Thymus (tissue), 11 donors: Measurements from ENCODE around the gene TCF21. TPM values are rescaled to one million over a fixed set of nuclear protein-coding genes. Genes with fewer than 3 reads are reported as not detected.
"Not testable (repeated sequence)": the region's sequence is repeated elsewhere in the genome, so short reads cannot be mapped to it uniquely, and the experiment has no call there.

Source experiments
- DNase-seq, 9 donors: peaks; one replicate each; pipeline ENCODE4 v3.0.0-alpha.2; 2013; ENCODE audit warnings: low spot score in 9 of 9, low read depth in 6 of 9, missing footprints in 1 of 9
- H3K27ac ChIP-seq, 2 donors: one replicate each; pipeline ENCODE4 v1.5.1; 2013; ENCODE audit warnings: control low read depth in 1 of 2, low read depth in 1 of 2, low read length in 1 of 2, mild to moderate bottlenecking in 1 of 2, moderate library complexity in 1 of 2
- H3K27me3 ChIP-seq, 2 donors: one replicate each; pipeline ENCODE4 v1.5.1; 2013; ENCODE audit warnings: low read length in 1 of 2; ENCODE audit not compliant: control insufficient read depth in 2 of 2, insufficient read depth in 1 of 2
- H3K36me3 ChIP-seq, 2 donors: one replicate each; pipeline ENCODE4 v1.5.1; 2013; ENCODE audit warnings: low read length in 1 of 2, mild to moderate bottlenecking in 1 of 2, moderate library complexity in 1 of 2; ENCODE audit not compliant: control insufficient read depth in 2 of 2, insufficient read depth in 2 of 2
- H3K4me1 ChIP-seq, 2 donors: one replicate each; pipeline ENCODE4 v1.5.1; 2013; ENCODE audit warnings: low read length in 2 of 2; ENCODE audit not compliant: control insufficient read depth in 2 of 2, insufficient read depth in 2 of 2
- H3K4me3 ChIP-seq, 2 donors: one replicate each; pipeline ENCODE4 v1.5.1; 2013; ENCODE audit warnings: low read length in 2 of 2, control low read depth in 1 of 2, mild to moderate bottlenecking in 1 of 2
- H3K9me3 ChIP-seq, 2 donors: one replicate each; pipeline ENCODE4 v1.5.1; 2013; ENCODE audit warnings: low read length in 1 of 2, mild to moderate bottlenecking in 1 of 2; ENCODE audit not compliant: control insufficient read depth in 2 of 2, insufficient read depth in 1 of 2
- WGBS: extraction: QIAGEN DNeasy Blood & Tissue Kit; methylation state at CpG from one replicate; pipeline ENCODE4 v1.1.7; 2013; 5-methylcytosine and 5-hydroxymethylcytosine counted together
- polyA plus RNA-seq: library from polyadenylated mRNA; stranded (reverse); fragments of 200-250 nt; gene quantifications from one replicate; pipeline ENCODE4 v1.2.3, GENCODE V29; 2013
- total RNA-seq: library from RNA; stranded (reverse); fragments of 120-200 nt; gene quantifications from one replicate; pipeline ENCODE4 v1.2.4, GENCODE V29; 2013
- donor health status: healthy.

Gene TCF21
- total and polyA plus RNA-seq, 2 donors, result 0.05 to 0.14 TPM

GRCh38 chr6:133936352-133936751, 47.4 kb downstream of the TCF21 start:
- H3K4me1 ChIP-seq, H3K36me3 ChIP-seq, H3K9me3 ChIP-seq, DNase-seq, H3K27me3 ChIP-seq, H3K27ac ChIP-seq, H3K4me3 ChIP-seq: not testable (repeated sequence)
- WGBS, result 97% methylated on average over 3 of the region's 3 CpGs

GRCh38 chr6:133937909-133938308, 49.0 kb downstream of the TCF21 start:
- no peaks in the 10 kb centered on the region for H3K27me3 ChIP-seq
- H3K4me3 ChIP-seq, result no peak overlapping the region
- DNase-seq, result no peak
- H3K27ac ChIP-seq, result no peak overlapping the region
- no peaks in the 10 kb centered on the region for H3K36me3 ChIP-seq
- H3K9me3 ChIP-seq, result no peaks in the 10 kb centered on the region
- H3K4me1 ChIP-seq, result no peaks in the 10 kb centered on the region

- no peaks in the 10 kb centered on the region for H3K9me3 ChIP-seq
- no peak overlapping the region for H3K27ac ChIP-seq
- WGBS, result 98% methylated on average over 1 of the region's 1 CpG
- no peaks in the 10 kb centered on the region for H3K27me3 ChIP-seq
- no peak for DNase-seq
- H3K4me3 ChIP-seq, result no peak overlapping the region
- H3K36me3 ChIP-seq, result no peaks in the 10 kb centered on the region
- H3K4me1 ChIP-seq, result no peaks in the 10 kb centered on the region
Measured at GRCh38 chr6:133938533-133938932, 49.6 kb downstream of the TCF21 start.

GRCh38 chr6:133939778-133940667, 51.1 kb downstream of the TCF21 start:
- Histone ChIP-seq H3K27me3 (no peaks in the 10 kb centered on the region), H3K4me3 (no peak overlapping the region), H3K4me1 (no peaks in the 10 kb centered on the region), H3K36me3 (no peaks in the 10 kb centered on the region), H3K27ac (no peak overlapping the region), H3K9me3 (no peaks in the 10 kb centered on the region)
- 92% methylated on average over 8 of the region's 8 CpGs for WGBS
- DNase-seq, result no peak

Other genes with a start within 250 kb of the TCF21 start
- 29.0 TPM for gene TBPL1, start 64.1 kb downstream of the TCF21 start, total RNA-seq
- gene TBPL1, start 64.1 kb downstream of the TCF21 start, polyA plus RNA-seq, result 41.9 TPM
- gene SLC2A12, start 163.5 kb downstream of the TCF21 start, total RNA-seq, result 1.4 TPM
- 0.96 TPM for gene SLC2A12, start 163.5 kb downstream of the TCF21 start, polyA plus RNA-seq